Stimulated activated CD8-positive, alpha-beta memory T cell treated with anti-CD3 and anti-CD28 coated beads, Interleukin-15, amount 100 ng/mL, for 1 hour (primary cell): ENCODE measurements around the gene BAHCC1.

Experiments
- DNase-seq: peaks from one replicate; pipeline ENCODE4 v3.0.0-alpha.2; 2020; ENCODE audit warnings: low read depth

Gene BAHCC1

DNA sequence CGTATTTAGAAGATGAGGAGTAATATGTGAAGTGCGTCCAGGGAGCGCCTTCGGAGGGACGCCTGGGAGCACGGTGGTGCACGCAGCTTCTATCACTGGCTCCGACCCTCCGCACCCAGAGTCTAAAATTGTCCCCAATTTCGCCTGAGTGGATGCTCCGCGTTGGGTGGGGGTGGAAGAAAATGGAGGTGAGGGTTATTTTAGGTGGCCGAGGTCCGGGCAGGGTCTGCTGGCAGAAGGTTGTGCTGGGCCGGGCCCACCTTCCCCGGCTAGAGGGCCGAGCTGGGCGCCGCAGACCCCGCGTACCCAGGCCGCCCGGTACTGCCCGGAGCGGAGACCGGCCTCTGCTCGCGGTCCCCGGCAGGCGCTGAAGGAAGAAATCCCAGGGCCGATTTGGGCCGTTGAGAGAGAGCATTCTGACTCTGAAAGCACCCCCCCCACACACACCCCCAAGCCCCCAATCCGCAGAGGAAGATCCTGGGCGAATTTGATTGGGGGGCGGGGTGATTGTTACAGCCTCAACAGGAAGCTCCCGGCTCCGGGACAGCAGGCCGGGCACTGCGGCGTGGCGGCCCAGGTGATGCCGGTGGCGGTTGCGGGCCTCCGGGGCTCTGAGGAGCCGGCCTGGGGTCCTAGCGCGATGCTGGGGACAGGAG lies 3.0 kb downstream of the BAHCC1 start:
- DNase-seq: no peak

GRCh38 chr17:81398832-81399411 lies 3.7 kb downstream of the BAHCC1 start:
- DNase-seq: no peak

GRCh38 chr17:81399481-81400153 lies 4.4 kb downstream of the BAHCC1 start:
- no peak for DNase-seq

DNA sequence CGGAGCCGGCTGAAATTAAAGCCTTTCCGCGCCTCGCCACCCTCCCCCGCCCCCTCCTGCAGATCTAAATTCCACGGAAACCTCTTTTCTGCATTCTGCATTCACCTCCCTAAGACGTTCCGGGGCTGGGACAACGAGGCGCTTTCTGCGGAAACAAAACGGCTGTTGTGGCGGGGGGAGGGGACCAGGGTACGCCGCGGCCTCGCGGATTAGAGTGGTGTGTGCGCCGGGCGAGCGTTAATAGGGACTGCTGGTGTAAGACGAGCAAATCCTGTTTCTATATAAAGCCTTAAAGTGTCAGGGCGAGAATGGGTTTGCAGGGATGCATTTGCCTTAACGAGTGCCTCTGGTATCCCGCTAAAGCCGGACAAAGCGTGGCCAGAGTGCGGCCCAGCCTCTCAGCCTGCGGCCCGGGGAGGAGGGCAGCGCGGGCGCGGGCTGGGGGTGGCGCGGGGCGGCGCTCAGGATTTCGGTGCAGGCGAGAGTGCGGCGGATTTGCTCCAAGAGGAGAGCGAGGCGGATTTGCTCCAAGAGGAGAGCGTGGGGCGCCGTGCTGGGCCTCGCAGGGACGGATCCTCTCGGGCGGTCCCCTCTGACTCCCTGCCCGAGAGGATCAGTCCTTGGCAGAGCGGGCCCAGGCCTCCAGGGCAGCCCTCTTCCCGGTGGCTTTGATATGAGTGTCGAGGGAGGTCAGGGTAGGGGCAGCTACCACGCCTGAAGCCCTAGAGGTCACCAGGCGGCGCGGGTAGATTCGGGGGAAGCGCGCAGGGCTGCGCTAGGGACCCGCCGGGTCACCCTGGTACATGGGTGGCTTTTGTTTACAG lies 5.1 kb downstream of the BAHCC1 start:
- no peak for DNase-seq

DNA sequence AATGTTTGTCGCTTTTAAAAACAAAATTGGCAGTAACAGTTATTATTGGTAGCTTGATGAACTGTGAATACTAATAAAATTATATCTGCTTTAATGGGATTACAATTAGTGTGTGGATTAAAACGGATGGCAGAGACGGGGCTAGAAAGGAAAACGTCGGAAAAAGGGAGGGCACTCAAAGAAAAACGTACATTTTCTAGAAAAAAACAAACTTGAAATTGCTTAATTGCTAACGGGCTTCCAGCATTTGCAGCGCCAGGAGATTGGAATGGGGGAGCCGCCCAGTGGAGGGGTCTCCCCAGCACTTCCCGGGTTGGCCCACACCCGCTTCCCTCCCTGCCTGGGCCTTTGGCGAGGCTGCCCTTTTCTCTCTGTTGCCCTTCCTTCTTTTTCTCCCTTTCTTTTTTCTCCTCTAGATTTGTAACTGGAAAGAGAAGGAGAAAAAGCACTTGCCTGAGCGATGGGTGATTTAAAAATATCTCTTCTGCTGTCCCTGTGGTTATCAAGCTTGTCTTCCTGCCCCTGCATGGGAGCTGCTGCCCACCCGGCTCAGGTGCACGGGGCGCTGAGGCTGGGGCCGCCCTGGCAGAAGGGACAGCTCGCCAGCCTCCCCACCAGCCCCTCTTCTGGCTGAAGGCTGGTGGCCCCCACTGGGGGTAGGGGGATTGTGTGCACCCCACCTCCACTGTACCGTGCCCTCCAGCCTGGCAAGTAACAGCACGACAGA lies 5.9 kb downstream of the BAHCC1 start:
- no peak for DNase-seq

GRCh38 chr17:81401723-81402529 lies 6.7 kb downstream of the BAHCC1 start:
- DNase-seq: no peak

- no peak for DNase-seq
Observed at GRCh38 chr17:81402530-81402941, 7.3 kb downstream of the BAHCC1 start.

GRCh38 chr17:81402981-81403467 lies 7.8 kb downstream of the BAHCC1 start:
- no peak for DNase-seq

DNA sequence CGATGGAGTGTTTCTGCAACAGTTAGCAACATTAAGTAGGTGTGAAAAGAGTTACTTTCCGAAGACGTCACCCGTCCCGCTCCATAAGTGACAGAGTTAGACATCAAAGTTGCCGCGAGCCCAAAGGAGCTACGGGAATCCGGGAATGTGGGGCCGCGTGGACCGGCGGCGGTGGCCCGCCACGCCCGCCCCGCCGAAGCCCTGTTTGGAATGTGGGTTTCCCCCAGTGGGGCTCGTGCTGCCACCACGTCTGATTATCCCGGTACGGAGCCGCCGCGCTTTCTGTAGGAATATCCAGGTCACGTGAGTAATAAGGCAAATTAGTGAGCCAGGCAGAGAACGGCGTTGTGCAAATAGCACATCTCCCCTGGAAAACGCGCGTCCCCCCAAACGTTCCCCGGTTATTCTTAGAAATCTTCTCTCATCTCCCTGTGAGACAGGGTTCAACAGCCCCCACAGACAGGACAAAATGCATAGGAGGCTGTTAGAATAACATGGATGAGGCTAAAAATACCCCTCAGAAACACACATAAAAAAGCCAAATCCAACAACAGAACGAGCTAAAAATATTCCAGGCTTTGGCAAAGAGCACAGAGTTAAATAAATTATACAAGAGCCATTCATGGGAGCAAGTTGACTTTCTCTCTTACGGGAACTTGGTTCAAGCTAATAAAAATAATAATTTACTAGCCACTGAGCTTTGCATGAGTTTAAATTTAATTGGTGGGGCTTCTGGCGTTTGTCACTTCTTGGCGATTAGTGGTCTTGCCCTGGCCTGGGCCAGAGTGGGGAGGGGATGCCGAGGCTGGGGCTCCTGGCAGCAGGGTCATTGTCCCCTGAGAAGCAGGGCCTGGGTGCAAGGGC lies 8.6 kb downstream of the BAHCC1 start:
- DNase-seq: no peak

GRCh38 chr17:81404558-81405165 lies 9.4 kb downstream of the BAHCC1 start:
- no peak for DNase-seq

DNA sequence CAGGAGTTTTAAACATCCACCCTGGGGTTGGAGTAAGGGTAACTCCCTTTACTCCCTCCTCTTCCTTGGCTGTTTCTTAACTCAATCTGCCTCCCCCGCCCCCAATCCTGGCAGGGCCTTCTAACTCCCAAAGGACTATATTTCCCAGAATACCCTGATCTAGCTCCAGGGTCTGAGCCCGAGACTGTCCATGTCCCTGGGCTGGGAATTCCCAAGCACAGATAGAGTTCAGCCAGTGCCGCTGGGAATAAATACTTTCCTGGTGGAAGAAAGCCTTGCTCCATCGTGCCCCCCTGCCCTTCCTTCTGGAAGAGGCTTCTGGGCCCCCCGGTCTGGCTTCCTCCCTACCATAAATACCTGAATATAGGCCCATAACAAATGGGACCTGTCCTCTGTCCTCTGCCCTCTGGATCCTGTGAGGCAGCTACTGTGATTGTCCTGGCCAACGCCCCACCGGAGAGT lies 10.2 kb downstream of the BAHCC1 start:
- DNase-seq: no peak

DNA sequence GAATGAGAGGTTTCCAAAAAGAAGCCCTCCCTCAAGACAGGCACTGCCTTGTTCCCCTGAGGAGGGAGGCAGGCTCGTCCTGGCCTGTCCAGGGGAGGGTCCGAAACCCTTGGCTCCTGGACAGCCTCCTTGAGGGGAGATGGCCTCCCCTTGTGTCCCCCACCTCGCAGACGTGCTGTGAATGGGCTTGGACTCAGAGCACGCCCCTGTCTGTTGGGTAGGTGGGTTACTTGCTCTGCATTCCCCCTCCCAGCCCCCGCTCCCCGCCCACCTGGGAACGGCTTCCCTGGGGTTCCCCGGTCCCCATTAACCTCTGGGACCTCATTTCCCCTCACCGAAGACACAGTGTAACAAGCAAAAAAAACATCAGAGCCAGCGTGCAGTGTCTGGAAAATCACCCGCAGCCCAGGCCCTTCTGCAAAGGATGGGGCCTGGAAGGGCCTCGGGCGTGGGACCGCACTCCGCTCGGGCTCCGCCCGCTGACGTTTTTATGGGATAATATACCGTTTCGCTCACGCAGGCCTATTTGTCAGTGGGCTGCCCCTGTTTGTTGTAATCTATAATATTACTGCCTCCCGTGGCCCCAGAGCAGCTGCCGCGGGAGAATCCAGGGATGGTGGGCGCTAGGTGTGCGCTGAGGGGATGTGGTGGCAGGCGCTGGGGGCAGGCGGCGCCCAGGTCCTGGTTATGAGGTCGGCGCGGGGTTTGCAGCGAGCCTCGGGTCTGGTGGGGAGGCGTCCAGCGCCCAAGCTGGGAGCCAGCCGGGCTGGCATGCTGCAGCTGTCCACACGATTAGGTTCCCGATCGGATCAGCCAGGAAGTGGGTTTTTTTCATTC lies 11.1 kb downstream of the BAHCC1 start:
- no peak for DNase-seq

DNA sequence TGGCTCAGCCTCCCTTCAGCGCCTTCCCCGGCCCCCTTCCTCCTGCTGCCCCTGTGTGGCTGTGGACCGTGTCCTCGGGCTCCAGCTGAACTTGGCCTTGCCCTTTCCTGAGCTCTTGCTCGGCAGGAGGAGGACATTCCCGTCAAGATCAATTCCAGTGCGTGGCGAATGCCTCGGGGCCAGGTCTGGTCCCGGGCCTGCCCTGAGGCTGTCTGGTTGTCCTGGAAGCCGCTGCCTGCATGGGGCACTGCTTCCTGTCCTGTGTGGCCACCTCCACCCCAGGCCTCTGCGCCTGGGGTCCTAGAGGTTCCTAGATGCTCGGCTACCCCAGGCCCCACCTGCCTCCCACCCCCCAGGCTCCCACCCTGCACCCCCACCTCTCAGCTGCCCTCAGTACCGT lies 12.8 kb downstream of the BAHCC1 start:
- no peak for DNase-seq

DNA sequence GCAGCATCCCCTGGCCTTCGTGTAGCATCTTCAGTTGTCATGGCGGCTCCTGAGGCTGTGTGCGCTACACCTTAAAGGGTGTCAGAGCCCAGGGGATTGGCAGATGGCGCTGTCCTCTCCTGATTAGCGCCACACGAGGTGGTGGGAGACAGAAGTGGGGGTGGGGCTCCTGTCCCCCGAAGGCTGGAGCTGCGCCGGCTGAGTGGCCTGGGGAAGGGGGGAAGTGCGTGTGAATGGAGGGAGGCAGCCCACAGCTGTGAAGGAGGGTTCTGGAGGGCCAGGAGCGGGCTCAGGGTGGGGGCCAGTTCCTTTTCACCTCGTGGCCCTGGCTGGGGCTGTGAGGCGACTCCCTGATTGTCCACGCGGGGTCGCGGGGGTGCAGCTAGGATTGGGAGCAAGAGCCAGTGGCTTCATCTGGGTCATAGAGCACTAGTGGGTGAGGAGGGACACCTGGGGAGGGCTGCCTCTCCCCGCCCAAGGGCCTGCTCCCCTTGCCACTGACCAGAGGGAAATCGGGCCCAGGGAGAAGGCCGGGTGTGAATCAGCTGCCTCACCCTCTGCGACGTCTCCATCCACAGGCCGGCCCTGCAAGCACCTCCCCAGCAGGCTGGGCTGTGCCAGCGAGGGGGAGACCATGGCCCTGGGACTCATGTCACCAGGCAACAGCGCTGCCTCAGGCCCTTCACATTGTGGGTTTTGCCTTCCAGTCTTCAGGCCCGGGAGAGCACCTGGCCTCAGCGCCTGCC lies 14.1 kb downstream of the BAHCC1 start:
- DNase-seq: no peak

- DNase-seq: no peak
Observed at GRCh38 chr17:81410852-81411251, 15.6 kb downstream of the BAHCC1 start.

DNA sequence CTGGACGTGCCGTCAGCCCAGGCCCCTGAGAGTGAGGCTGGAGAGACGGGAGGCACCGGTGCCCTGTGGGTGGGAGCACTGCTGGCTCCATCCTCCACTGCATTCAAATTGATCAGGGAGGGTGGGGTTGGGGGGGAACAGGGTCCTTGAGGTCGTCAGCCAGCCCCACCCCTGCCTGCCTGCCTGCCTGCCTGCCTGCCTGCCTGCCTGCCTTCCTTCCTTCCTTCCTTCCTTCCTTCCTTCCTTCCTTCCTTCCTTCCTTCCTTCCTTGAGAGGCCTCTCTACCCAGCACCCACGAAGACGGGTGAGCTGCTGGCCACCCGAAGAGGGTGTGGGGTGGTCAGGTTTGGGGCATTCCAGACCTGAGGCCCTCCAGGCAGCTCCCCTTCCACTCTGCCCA lies 16.0 kb downstream of the BAHCC1 start:
- DNase-seq: no peak

- DNase-seq: peak; percentile 34
Observed at GRCh38 chr17:81412490-81413093, 17.3 kb downstream of the BAHCC1 start.
